ENCODE data around the gene TEX51. TPM values are rescaled to one million over a fixed set of nuclear protein-coding genes. Genes with fewer than 3 reads are reported as not detected.

Gene TEX51
- polyA plus RNA-seq, 1 of the 3 experiments (the other 2 are of a cell fraction) = not detected

GRCh38 chr2:126901459-126901858 is 2.8 kb downstream of the TEX51 start (continued):
- no peak for TF ChIP-seq REST (IDR thresholded peaks at IDR 0.05; ENCODE audit: low read depth, low read length)
- TF ChIP-seq FOXJ3 (CRISPR knock-in tag; IDR thresholded peaks at IDR 0.05) = no peak
- no peak for TF ChIP-seq TAF1 (IDR thresholded peaks at IDR 0.05; ENCODE audit: borderline replicate concordance, low read depth, low read length)
- no peak for TF ChIP-seq YY1 (IDR thresholded peaks at IDR 0.05; ENCODE audit: low read depth)
- no peak for TF ChIP-seq RFX5 (IDR thresholded peaks at IDR 0.05; ENCODE audit: low read length)
- no peak for TF ChIP-seq SMC3 (IDR thresholded peaks at IDR 0.05; ENCODE audit: low read depth, low read length)
- no peak for TF ChIP-seq NFIC (IDR thresholded peaks at IDR 0.05; ENCODE audit: borderline replicate concordance)
- TF ChIP-seq MXI1 (IDR thresholded peaks at IDR 0.05; ENCODE audit: low read depth, low read length) = no peak
- TF ChIP-seq USF1 (IDR thresholded peaks at IDR 0.05; ENCODE audit: borderline replicate concordance, low read depth) = no peak
- no peak for TF ChIP-seq FOXM1 (IDR thresholded peaks at IDR 0.05; ENCODE audit: low read depth)
- no peak for TF ChIP-seq SIN3A (IDR thresholded peaks at IDR 0.05; ENCODE audit: borderline replicate concordance, low read depth, low read length)

GRCh38 chr2:126902152-126902835 is 3.6 kb downstream of the TEX51 start:
- H3K27me3 ChIP-seq (ENCODE audit: insufficient read depth) = no peaks in the 10 kb centered on the region
- no peaks in the 10 kb centered on the region for H3K79me2 ChIP-seq (ENCODE audit: insufficient read depth)
- no peak overlapping the region for H3K4me3 ChIP-seq (ENCODE audit: low read depth in 2 of 2, low read length in 1 of 2)
- H3K36me3 ChIP-seq (replicated peaks in 1 of 2; ENCODE audit: control insufficient read depth in 1 of 2, insufficient read depth in 2 of 2, low read length in 1 of 2) = no peaks in the 10 kb centered on the region
- H2AFZ ChIP-seq (ENCODE audit: low read depth) = no peak overlapping the region
- H3K27ac ChIP-seq (ENCODE audit: low read depth in 2 of 2, low read length in 1 of 2) = no peak overlapping the region
- H3K4me1 ChIP-seq (ENCODE audit: control insufficient read depth in 1 of 2, insufficient read depth in 2 of 2, low read depth in 1 of 2, low read length in 1 of 2) = peaks cover 0 to 8% of the 10 kb centered on the region in 2 experiments; a peak in 1 of 4 replicates
- no peaks in the 10 kb centered on the region for H4K20me1 ChIP-seq (ENCODE audit: insufficient read depth)
- H3K9me2 ChIP-seq = no peaks in the 10 kb centered on the region
- TF ChIP-seq RAD21 (IDR thresholded peaks at IDR 0.05; ENCODE audit: low read length) (no peak), FOXM1 (IDR thresholded peaks at IDR 0.05; ENCODE audit: low read depth) (no peak), FOXJ3 (CRISPR knock-in tag; IDR thresholded peaks at IDR 0.05) (no peak), TAF1 (IDR thresholded peaks at IDR 0.05; ENCODE audit: borderline replicate concordance, low read depth, low read length) (no peak), YY1 (IDR thresholded peaks at IDR 0.05; ENCODE audit: low read depth) (no peak), GABPA (IDR thresholded peaks at IDR 0.05; ENCODE audit: low read depth) (no peak), REST (IDR thresholded peaks at IDR 0.05; ENCODE audit: low read depth, low read length) (no peak), TCF12 (IDR thresholded peaks at IDR 0.05) (no peak), ELF1 (IDR thresholded peaks at IDR 0.05) (no peak), EZH2phosphoT487 (IDR thresholded peaks at IDR 0.05; ENCODE audit: borderline replicate concordance, low read depth) (no peak), NFIC (IDR thresholded peaks at IDR 0.05; ENCODE audit: borderline replicate concordance) (no peak), CHD2 (IDR thresholded peaks at IDR 0.05; ENCODE audit: low read length, partially characterized antibody) (no peak), ZBTB33 (IDR thresholded peaks at IDR 0.05; ENCODE audit: borderline replicate concordance, low read depth) (no peak), SMC3 (IDR thresholded peaks at IDR 0.05; ENCODE audit: low read depth, low read length) (no peak)
- H3K4me2 ChIP-seq = no peak overlapping the region
- H3K9ac ChIP-seq = no peak overlapping the region
- H3F3A ChIP-seq (replicated peaks; ENCODE audit: insufficient read depth) = no peaks in the 10 kb centered on the region
- H3K9me3 ChIP-seq = no peaks in the 10 kb centered on the region
- WGBS (ENCODE audit: low lambda C conversion rate) = 26% methylated on average over 6 of the region's 7 CpGs
- DNase-seq = no peak
- ChIA-PET CTCF (interaction anchor here (1.0 kb wide), 1 partner anchor 42 kb away, joined by 3 read pairs; no protein-coding TSS in a partner anchor), POLR2A (no interaction called here)

Measured in SK-N-SH (cell line).